ENCODE data around the gene CYP17A1. TPM values are rescaled to one million over a fixed set of nuclear protein-coding genes. Genes with fewer than 3 reads are reported as not detected.

Gene CYP17A1, protein sequence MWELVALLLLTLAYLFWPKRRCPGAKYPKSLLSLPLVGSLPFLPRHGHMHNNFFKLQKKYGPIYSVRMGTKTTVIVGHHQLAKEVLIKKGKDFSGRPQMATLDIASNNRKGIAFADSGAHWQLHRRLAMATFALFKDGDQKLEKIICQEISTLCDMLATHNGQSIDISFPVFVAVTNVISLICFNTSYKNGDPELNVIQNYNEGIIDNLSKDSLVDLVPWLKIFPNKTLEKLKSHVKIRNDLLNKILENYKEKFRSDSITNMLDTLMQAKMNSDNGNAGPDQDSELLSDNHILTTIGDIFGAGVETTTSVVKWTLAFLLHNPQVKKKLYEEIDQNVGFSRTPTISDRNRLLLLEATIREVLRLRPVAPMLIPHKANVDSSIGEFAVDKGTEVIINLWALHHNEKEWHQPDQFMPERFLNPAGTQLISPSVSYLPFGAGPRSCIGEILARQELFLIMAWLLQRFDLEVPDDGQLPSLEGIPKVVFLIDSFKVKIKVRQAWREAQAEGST
- total RNA-seq = not detected
- polyA plus RNA-seq = 1 to 10 TPM in 1 of 3 donors, under 1 TPM in 1, not detected in 1; 0.92 to 3.0 TPM

DNA sequence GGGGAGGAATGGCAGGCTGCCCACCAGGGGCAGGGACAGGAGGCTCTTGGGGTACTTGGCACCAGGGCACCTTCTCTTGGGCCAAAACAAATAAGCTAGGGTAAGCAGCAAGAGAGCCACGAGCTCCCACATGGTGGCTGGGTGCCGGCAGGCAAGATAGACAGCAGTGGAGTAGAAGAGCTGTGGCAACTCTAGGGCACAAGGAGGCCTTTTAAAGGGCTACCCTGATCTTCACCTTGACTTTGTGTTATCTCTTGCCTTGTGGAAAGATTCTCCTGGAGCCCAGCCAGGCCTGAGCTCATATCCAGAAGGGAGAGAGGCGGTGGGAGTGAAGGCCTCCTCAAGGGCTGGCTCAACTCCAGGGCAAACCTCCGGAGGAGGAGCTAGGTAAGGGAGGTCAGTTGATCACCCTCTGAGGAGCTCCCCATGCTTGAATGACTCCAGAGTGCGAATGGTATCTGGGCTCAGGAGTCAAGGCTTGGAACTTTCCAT is at the start of gene CYP17A1:
Gene CYP17A1 (minus strand): TSS at position 184 of the 492 bp plus-strand sequence. CDS start 52 bp downstream, at position 132.
- Histone ChIP-seq H3K27me3 (no peaks in the 10 kb centered on the region), H3K27ac (no peak within 1 kb of the TSS), H3K4me3 (no peak within 1 kb of the TSS), H3K36me3 (no peaks in the 10 kb centered on the region), H3K4me1 (peaks cover 0 to 8% (median 3%) of the 10 kb centered on the region in 4 donors), H3K9me3 (no peaks in the 10 kb centered on the region)
- DNase-seq = no peak
- 75 to 83% methylated on average over 5 of the region's 5 CpGs for WGBS, 2 donors
- intact Hi-C loops (cut with DNase I) = loop anchor here (5.0 to 10.0 kb wide), 3 partner anchors 65 to 408 kb away; partner anchors contain the start of gene RPEL1
- TF ChIP-seq POLR2A (IDR thresholded peaks at IDR 0.05) (no peak), POLR2AphosphoS5 (IDR thresholded peaks at IDR 0.05) (no peak), EP300 (IDR thresholded peaks at IDR 0.05) (no peak)
- TF ChIP-seq, protein P1, sequence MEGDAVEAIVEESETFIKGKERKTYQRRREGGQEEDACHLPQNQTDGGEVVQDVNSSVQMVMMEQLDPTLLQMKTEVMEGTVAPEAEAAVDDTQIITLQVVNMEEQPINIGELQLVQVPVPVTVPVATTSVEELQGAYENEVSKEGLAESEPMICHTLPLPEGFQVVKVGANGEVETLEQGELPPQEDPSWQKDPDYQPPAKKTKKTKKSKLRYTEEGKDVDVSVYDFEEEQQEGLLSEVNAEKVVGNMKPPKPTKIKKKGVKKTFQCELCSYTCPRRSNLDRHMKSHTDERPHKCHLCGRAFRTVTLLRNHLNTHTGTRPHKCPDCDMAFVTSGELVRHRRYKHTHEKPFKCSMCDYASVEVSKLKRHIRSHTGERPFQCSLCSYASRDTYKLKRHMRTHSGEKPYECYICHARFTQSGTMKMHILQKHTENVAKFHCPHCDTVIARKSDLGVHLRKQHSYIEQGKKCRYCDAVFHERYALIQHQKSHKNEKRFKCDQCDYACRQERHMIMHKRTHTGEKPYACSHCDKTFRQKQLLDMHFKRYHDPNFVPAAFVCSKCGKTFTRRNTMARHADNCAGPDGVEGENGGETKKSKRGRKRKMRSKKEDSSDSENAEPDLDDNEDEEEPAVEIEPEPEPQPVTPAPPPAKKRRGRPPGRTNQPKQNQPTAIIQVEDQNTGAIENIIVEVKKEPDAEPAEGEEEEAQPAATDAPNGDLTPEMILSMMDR (IDR thresholded peaks at IDR 0.05) = no peak

DNA sequence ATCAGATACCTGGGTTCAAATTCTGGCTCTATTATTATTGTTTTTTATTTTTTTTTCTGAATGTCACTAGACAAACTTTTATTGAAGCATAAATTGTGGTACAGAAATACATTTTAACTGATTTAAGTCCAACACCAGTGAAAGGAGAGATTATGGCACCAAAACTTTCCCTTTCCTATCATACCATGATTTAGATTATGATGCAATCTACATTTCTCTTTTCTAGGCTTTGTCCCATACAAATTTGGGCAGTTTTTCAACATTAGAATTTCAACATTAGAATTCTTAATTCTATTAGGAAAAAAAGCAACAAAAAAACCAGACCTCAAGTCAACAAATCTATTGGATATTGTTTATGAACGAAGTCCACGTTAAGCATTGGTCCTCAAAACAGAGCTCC is 43.0 kb upstream of the CYP17A1 start:
- no peak for DNase-seq
- no peaks in the 10 kb centered on the region for H3K4me1 ChIP-seq
- intact Hi-C loops (cut with DNase I) = no loop called here
- H3K27me3 ChIP-seq = no peaks in the 10 kb centered on the region
- H3K36me3 ChIP-seq = peaks cover 0 to 29% (median 4%) of the 10 kb centered on the region in 4 donors
- H3K27ac ChIP-seq = no peak overlapping the region
- WGBS, 2 donors = 95 to 96% methylated on average over 2 of the region's 2 CpGs
- no peak for TF ChIP-seq EP300 (IDR thresholded peaks at IDR 0.05)
- TF ChIP-seq POLR2AphosphoS5 (IDR thresholded peaks at IDR 0.05) = no peak
- H3K4me3 ChIP-seq = no peak overlapping the region
- H3K9me3 ChIP-seq = no peaks in the 10 kb centered on the region

DNA sequence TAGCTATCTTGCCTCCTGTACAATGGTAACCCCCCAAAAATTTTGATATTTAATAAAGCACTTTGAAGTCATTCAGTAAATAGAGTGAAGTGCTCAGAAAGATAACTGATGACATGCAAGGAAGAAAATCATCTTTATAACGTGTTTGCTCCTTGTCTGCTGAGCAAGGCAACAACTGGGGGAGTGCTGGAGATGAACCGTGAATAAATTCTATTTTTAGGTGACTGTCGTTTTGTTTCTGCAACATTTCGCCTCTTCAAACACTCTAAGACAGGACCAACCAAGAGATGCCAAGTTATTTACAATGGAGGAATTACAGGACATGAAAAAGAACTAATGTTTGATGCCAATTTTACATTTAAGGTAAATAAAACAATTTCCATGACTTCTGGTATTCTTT is 41.4 kb upstream of the CYP17A1 start:
- H3K9me3 ChIP-seq = no peaks in the 10 kb centered on the region
- WGBS, 2 donors = 85 to 86% methylated on average over 4 of the region's 4 CpGs

DNA sequence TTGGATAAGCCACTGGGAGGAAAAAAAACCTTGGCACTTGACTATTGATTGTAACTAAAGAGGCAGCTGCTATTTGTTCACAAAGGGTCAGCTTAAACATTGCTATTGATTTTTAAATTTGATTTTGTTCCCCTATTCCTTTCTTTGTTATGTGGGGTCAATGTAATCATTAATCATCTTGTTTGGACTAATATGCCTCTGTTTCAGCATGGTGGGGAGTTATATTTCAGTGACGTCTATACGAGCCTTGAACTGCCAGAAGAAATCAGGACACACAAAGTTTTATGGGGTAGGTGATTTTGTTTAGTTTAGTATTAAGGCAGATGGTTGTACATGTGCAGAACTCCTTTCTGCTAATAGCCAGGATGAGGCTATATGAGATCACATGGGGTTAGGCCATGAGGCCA is 39.5 kb upstream of the CYP17A1 start:
- H3K9me3 ChIP-seq = no peaks in the 10 kb centered on the region
- no peaks in the 10 kb centered on the region for H3K4me1 ChIP-seq
- DNase-seq = no peak
- no peak for TF ChIP-seq POLR2A (IDR thresholded peaks at IDR 0.05)
- no peak for TF ChIP-seq POLR2AphosphoS5 (IDR thresholded peaks at IDR 0.05)
- TF ChIP-seq, protein P1 (IDR thresholded peaks at IDR 0.05) = no peak
- TF ChIP-seq EP300 (IDR thresholded peaks at IDR 0.05) = no peak
- no peak overlapping the region for H3K27ac ChIP-seq
- no peak overlapping the region for H3K4me3 ChIP-seq
- intact Hi-C loops (cut with DNase I) = no loop called here
- no peaks in the 10 kb centered on the region for H3K27me3 ChIP-seq
- WGBS, 2 donors = 80 to 85% methylated on average over 2 of the region's 2 CpGs
- peaks cover 0 to 49% (median 6%) of the 10 kb centered on the region in 4 donors for H3K36me3 ChIP-seq

More for the DNA sequence above, 41.4 kb upstream of the CYP17A1 start:
- intact Hi-C loops (cut with DNase I) = no loop called here
- H3K36me3 ChIP-seq = peaks cover 0 to 41% (median 6%) of the 10 kb centered on the region in 4 donors
- no peak for DNase-seq
- H3K27ac ChIP-seq = no peak overlapping the region
- no peak overlapping the region for H3K4me3 ChIP-seq
- no peaks in the 10 kb centered on the region for H3K4me1 ChIP-seq
- no peaks in the 10 kb centered on the region for H3K27me3 ChIP-seq
- TF ChIP-seq, protein P1 (IDR thresholded peaks at IDR 0.05) = no peak
- TF ChIP-seq EP300 (IDR thresholded peaks at IDR 0.05) (no peak), POLR2A (IDR thresholded peaks at IDR 0.05) (no peak), POLR2AphosphoS5 (IDR thresholded peaks at IDR 0.05) (no peak)

DNA sequence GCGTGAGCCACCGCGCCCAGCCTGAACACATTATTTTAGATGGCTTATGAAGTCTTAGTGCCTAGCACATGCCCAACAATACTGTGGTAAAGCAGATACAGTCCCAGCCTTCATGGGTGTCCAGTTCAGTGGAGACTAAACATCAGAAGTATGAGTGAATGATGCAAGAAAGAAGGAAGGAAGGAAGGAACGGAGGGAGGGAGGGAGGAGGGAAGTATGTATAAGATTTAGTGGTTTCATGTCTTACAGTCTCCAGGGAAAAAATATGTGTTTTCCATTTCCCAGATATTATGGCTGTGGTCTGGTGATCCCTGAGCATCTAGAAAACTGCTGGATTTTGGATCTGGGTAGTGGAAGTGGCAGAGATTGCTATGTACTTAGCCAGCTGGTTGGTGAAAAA is 35.0 kb upstream of the CYP17A1 start:
- TF ChIP-seq, protein P1 (IDR thresholded peaks at IDR 0.05) = no peak
- TF ChIP-seq EP300 (IDR thresholded peaks at IDR 0.05) (no peak), POLR2AphosphoS5 (IDR thresholded peaks at IDR 0.05) (no peak), POLR2A (IDR thresholded peaks at IDR 0.05) (no peak)
- H3K9me3 ChIP-seq = no peaks in the 10 kb centered on the region
- H3K27ac ChIP-seq = no peak overlapping the region
- no peaks in the 10 kb centered on the region for H3K27me3 ChIP-seq
- H3K36me3 ChIP-seq = peaks cover 0 to 31% (median 2%) of the 10 kb centered on the region in 4 donors
- intact Hi-C loops (cut with DNase I) = no loop called here
- no peak overlapping the region for H3K4me3 ChIP-seq
- WGBS, 2 donors = 88 to 91% methylated on average over 4 of the region's 4 CpGs
- DNase-seq = no peak
- peaks cover 0 to 19% (median 9%) of the 10 kb centered on the region in 4 donors for H3K4me1 ChIP-seq

Data from sigmoid colon (tissue), 7 donors.